Mammary epithelial cell (primary cell): ENCODE data around the gene CPED1.

Source experiments
- EZH2 ChIP-seq: IDR thresholded peaks from 2 replicates; pipeline ENCODE4 v1.6.1; 2012; ENCODE audit warnings: low read length, inconsistent platforms, borderline replicate concordance
- TF ChIP-seq, protein P1 (sequence below), 2 donors: IDR thresholded peaks in 1 of 2; conservative IDR thresholded peaks in 1 of 2; 2 replicates each; pipeline ENCODE4 v1.5.1; 2011 to 2012; ENCODE audit warnings: inconsistent platforms in 2 of 2, low read length in 2 of 2, mild to moderate bottlenecking in 2 of 2, control low read depth in 1 of 2, low read depth in 1 of 2; ENCODE audit not compliant: insufficient read depth in 1 of 2; ENCODE audit errors: extremely low read depth in 1 of 2

DNA sequence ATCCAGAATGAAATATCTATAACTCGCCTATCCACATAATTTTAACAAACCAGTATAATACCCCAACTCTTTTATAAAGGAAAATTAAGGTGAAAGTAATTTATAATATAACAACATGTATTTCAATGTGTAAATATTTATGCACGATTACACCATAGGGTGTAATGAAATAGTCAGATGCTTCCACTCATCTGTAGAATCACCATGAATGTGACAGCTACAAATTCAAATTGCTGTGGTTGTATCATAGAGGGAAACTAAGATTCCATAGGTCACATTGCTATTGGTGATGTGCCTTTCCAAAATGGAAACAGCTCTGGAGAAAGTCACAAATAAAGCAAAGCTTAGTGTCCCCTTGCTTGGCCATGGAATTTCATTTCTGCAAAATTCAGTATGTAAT, 95.7 kb downstream of the CPED1 start:
- TF ChIP-seq, protein P1, sequence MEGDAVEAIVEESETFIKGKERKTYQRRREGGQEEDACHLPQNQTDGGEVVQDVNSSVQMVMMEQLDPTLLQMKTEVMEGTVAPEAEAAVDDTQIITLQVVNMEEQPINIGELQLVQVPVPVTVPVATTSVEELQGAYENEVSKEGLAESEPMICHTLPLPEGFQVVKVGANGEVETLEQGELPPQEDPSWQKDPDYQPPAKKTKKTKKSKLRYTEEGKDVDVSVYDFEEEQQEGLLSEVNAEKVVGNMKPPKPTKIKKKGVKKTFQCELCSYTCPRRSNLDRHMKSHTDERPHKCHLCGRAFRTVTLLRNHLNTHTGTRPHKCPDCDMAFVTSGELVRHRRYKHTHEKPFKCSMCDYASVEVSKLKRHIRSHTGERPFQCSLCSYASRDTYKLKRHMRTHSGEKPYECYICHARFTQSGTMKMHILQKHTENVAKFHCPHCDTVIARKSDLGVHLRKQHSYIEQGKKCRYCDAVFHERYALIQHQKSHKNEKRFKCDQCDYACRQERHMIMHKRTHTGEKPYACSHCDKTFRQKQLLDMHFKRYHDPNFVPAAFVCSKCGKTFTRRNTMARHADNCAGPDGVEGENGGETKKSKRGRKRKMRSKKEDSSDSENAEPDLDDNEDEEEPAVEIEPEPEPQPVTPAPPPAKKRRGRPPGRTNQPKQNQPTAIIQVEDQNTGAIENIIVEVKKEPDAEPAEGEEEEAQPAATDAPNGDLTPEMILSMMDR (conservative IDR thresholded peaks at IDR 0.05 in 1 of 2, IDR thresholded peaks at IDR 0.05 in 1 of 2; ENCODE audit: extremely low read depth in 1 of 2, insufficient read depth in 1 of 2, low read depth in 1 of 2, low read length in 2 of 2) = no peak
- no peak for TF ChIP-seq EZH2
